B cell (primary cell): ENCODE measurements around the gene CERK. TPM values are rescaled to one million over a fixed set of nuclear protein-coding genes. Genes with fewer than 3 reads are reported as not detected.

Source experiments
- ATAC-seq: fragments of 200-7000 bp; cut with Tn5 transposase; one replicate; pipeline ENCODE4 v1.10.0; 2021; ENCODE audit warnings: low read depth, mild to moderate bottlenecking, moderate number of reproducible peaks, moderate library complexity
- CTCF ChIA-PET: fragments of 350-600 bp; sonication (Branson Sonifier 250); formaldehyde crosslinking; loops from one replicate; lab custom pipeline; 2021; ENCODE audit warnings: antibody characterized with exemption, inconsistent platforms; lab: Charles Lee
- POLR2A ChIA-PET: fragments of 350-600 bp; sonication (Branson Sonifier 250); formaldehyde crosslinking; loops from one replicate; lab custom pipeline; 2021; ENCODE audit warnings: antibody characterized with exemption; lab: Charles Lee
- DNase-seq: peaks from one replicate; pipeline ENCODE4 v3.0.0; 2013
- H2AFZ ChIP-seq: 2 replicates; pipeline ENCODE4 v1.6.1; 2012; ENCODE audit warnings: mild to moderate bottlenecking, low read depth, low read length; ENCODE audit not compliant: insufficient read depth, poor library complexity, severe bottlenecking
- H3K27ac ChIP-seq, 2 donors: 1 replicate in 1 of 2; 2 replicates in 1 of 2; pipeline ENCODE4 v1.5.1; 2012 to 2013; ENCODE audit warnings: low read length in 2 of 2, mild to moderate bottlenecking in 2 of 2, moderate library complexity in 1 of 2
- H3K27me3 ChIP-seq, 4 experiments: fragments of 200-600 bp in 1 of 4; sonication (generic) in 1 of 4; replicated peaks in 1 of 4; 1 replicate in 2 of 4; 2 replicates in 2 of 4; pipeline versions ENCODE4 v1.6.1 to v1.7.0; 2013 to 2016; ENCODE audit warnings: low read length in 3 of 4, mild to moderate bottlenecking in 2 of 4, mixed read lengths in 1 of 4, moderate library complexity in 1 of 4; ENCODE audit not compliant: insufficient read depth in 4 of 4, control insufficient read depth in 3 of 4; ENCODE audit errors: control extremely low read depth in 1 of 4
- H3K36me3 ChIP-seq, 2 experiments: replicated peaks in 1 of 2; 1 replicate in 1 of 2; 2 replicates in 1 of 2; pipeline versions ENCODE4 v1.6.1 to v1.7.1; 2013; ENCODE audit warnings: low read length in 1 of 2; ENCODE audit not compliant: insufficient read depth in 2 of 2, control insufficient read depth in 1 of 2; ENCODE audit errors: control extremely low read depth in 1 of 2, extremely low read depth in 1 of 2
- H3K4me1 ChIP-seq, 2 donors: fragments of 200-600 bp in 1 of 2; sonication (generic) in 1 of 2; 1 replicate in 1 of 2; 2 replicates in 1 of 2; pipeline versions ENCODE4 v1.5.1 to v1.6.1; 2013 to 2017; ENCODE audit warnings: low read length in 2 of 2; ENCODE audit not compliant: control insufficient read depth in 2 of 2, insufficient read depth in 2 of 2
- H3K4me2 ChIP-seq: replicated peaks from 2 replicates; pipeline ENCODE3; 2012; ENCODE audit warnings: mild to moderate bottlenecking, low read depth, low read length; ENCODE audit not compliant: poor library complexity, severe bottlenecking
- H3K4me3 ChIP-seq, 5 experiments: fragments of 200-600 bp in 1 of 5; sonication (generic) in 1 of 5; 1 replicate in 3 of 5; 2 replicates in 2 of 5; pipeline versions ENCODE4 v1.5.1 to v1.7.0; 2011 to 2016; ENCODE audit warnings: low read length in 4 of 5, mild to moderate bottlenecking in 4 of 5, low read depth in 2 of 5, control low read depth in 1 of 5, moderate library complexity in 1 of 5; ENCODE audit not compliant: insufficient read depth in 1 of 5; ENCODE audit errors: control extremely low read depth in 1 of 5, extremely low read depth in 1 of 5
- H3K79me2 ChIP-seq: fragments of 200-600 bp; sonication (generic); one replicate; pipeline ENCODE4 v1.6.0; 2016; ENCODE audit warnings: low read length; ENCODE audit not compliant: control insufficient read depth, insufficient read depth
- H3K9ac ChIP-seq: fragments of 200-600 bp; sonication (generic); 2 replicates; pipeline ENCODE4 v1.6.1; 2017; ENCODE audit warnings: mild to moderate bottlenecking, low read length, moderate library complexity
- H3K9me3 ChIP-seq, 3 donors: one replicate each; pipeline versions ENCODE4 v1.6.1 to v1.7.1; 2013; ENCODE audit warnings: low read length in 2 of 3; ENCODE audit not compliant: control insufficient read depth in 2 of 3, insufficient read depth in 1 of 3; ENCODE audit errors: control extremely low read depth in 1 of 3
- H4K20me1 ChIP-seq: 2 replicates; pipeline ENCODE4 v1.6.0; 2012; ENCODE audit warnings: mild to moderate bottlenecking, low read length; ENCODE audit not compliant: insufficient read depth, control insufficient read depth, poor library complexity, severe bottlenecking
- H3K27ac Mint-ChIP-seq: one replicate; pipeline ENCODE4 v1.8.0; 2021; ENCODE audit warnings: mixed read lengths
- H3K27me3 Mint-ChIP-seq: one replicate; pipeline ENCODE4 v1.8.0; 2021; ENCODE audit warnings: mixed read lengths
- H3K4me1 Mint-ChIP-seq: one replicate; pipeline ENCODE4 v1.8.0; 2021; ENCODE audit warnings: mixed read lengths
- H3K4me3 Mint-ChIP-seq: one replicate; pipeline ENCODE4 v1.8.0; 2021; ENCODE audit warnings: mixed read lengths
- H3K9me3 Mint-ChIP-seq: one replicate; pipeline ENCODE4 v1.8.0; 2022; ENCODE audit warnings: mixed read lengths; ENCODE audit not compliant: insufficient read depth
- EZH2 ChIP-seq: IDR thresholded peaks from 2 replicates; pipeline ENCODE4 v1.6.1; 2012; ENCODE audit warnings: borderline replicate concordance, low read depth, mild to moderate bottlenecking, moderate library complexity, low read length; ENCODE audit not compliant: insufficient read depth, poor library complexity, severe bottlenecking
- WGBS: methylation state at CpG from one replicate; pipeline ENCODE4 v1.1.5; 2013; ENCODE audit warnings: missing lambda C conversion rate; ENCODE audit not compliant: insufficient coverage; 5-methylcytosine and 5-hydroxymethylcytosine counted together
- intact Hi-C: fragments of 100-400 bp; cut with micrococcal nuclease; formaldehyde crosslinking; loops from one replicate; pipeline ENCODE4 v1.10.0; 2022
- polyA plus RNA-seq: library from polyadenylated mRNA; depleted of rRNA; stranded (reverse); fragments of >200 nt; gene quantifications from 2 replicates; pipeline ENCODE4 v1.2.3, GENCODE V29; 2012
- total RNA-seq, 2 donors: library from RNA; stranded (reverse); fragments of 120-200 nt in 1 of 2; gene quantifications; 1 replicate in 1 of 2; 2 replicates in 1 of 2; pipeline versions ENCODE4 v1.2.3 to v1.2.4, GENCODE V29; 2013 to 2022
- TF ChIP-seq, protein P1 (sequence below): fragments of 200-600 bp; IDR thresholded peaks from one replicate; pipeline ENCODE4 v1.8.0; 2022; ENCODE audit warnings: antibody characterized with exemption, mild to moderate bottlenecking

Gene CERK
- total and polyA plus RNA-seq, 2 donors (not counting 1 experiment from before 2014, with no cell fraction given) = 23.2 to 48.3 TPM

DNA sequence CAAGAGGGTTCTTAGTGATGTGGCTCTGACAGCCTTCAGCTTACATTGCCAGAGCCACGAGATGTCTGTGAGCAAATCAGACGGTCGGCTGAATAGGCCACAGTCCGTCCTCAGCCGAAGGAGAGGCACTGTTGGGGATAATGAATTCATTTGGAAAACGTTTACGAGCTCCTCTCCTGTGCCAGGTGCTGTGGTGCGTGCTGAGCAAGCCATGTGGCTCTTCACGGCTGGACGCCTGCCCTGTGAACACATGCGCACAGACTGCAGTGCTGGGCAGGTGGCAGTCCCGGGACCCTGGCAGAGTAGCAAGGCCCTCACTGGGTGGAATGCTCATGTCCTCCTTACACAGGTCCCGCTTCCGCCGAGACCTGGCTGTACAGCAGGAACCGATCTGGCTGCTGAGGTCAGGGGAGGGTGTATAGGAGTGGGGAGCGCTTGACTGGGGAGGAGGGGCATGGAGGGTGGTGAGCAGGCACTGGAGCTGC is 31.2 kb upstream of the CERK start:
- Histone ChIP-seq H3K27ac (peak overlapping the region; percentile 92 to 97), H3K9me3 (no peaks in the 10 kb centered on the region), H2AFZ (no peak overlapping the region), H3K4me1 (peaks cover 87 to 93% of the 10 kb centered on the region in 2 donors), H3K9ac (peak overlapping the region; percentile 53), H3K27me3 (no peaks in the 10 kb centered on the region), H3K79me2 (peaks cover 86% of the 10 kb centered on the region), H3K4me3 (peak overlapping the region in 3 of 5 experiments; percentile 15 to 60 (median 27)), H3K4me2 (peak overlapping the region; percentile 92), H4K20me1 (peaks cover 4% of the 10 kb centered on the region), H3K36me3 (peaks cover 1 to 23% of the 10 kb centered on the region in 2 experiments)
- Mint-ChIP-seq H3K9me3 (no peaks in the 10 kb centered on the region), H3K27ac (peak overlapping the region; percentile 99), H3K4me3 (peak overlapping the region; percentile 91), H3K27me3 (no peaks in the 10 kb centered on the region), H3K4me1 (peaks cover 86% of the 10 kb centered on the region)
- ChIA-PET POLR2A (interaction anchor here (0.6 to 2.2 kb wide), 6 partner anchors 10 to 33 kb away, joined by 3 to 6 read pairs (median 4); no protein-coding TSS in a partner anchor), CTCF (interaction anchor here (0.6 to 5.3 kb wide), 7 partner anchors 11 to 206 kb away, joined by 3 to 52 read pairs (median 5); no protein-coding TSS in a partner anchor)
- ATAC-seq (peak; percentile 43), DNase-seq (peak; percentile 75)
- TF ChIP-seq, protein P1, sequence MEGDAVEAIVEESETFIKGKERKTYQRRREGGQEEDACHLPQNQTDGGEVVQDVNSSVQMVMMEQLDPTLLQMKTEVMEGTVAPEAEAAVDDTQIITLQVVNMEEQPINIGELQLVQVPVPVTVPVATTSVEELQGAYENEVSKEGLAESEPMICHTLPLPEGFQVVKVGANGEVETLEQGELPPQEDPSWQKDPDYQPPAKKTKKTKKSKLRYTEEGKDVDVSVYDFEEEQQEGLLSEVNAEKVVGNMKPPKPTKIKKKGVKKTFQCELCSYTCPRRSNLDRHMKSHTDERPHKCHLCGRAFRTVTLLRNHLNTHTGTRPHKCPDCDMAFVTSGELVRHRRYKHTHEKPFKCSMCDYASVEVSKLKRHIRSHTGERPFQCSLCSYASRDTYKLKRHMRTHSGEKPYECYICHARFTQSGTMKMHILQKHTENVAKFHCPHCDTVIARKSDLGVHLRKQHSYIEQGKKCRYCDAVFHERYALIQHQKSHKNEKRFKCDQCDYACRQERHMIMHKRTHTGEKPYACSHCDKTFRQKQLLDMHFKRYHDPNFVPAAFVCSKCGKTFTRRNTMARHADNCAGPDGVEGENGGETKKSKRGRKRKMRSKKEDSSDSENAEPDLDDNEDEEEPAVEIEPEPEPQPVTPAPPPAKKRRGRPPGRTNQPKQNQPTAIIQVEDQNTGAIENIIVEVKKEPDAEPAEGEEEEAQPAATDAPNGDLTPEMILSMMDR = no peak
- TF ChIP-seq EZH2 = no peak
- intact Hi-C loops = loop anchor here (1.0 kb wide), 1 partner anchor 182 kb away; no protein-coding TSS in a partner anchor
- WGBS = 27% methylated on average over 15 of the region's 17 CpGs
